H1 (cell line): ENCODE data around the gene SLC35E4. TPM values are rescaled to one million over a fixed set of nuclear protein-coding genes. Genes with fewer than 3 reads are reported as not detected.

Source experiments
- BACH1 ChIP-seq: IDR thresholded peaks from 2 replicates; pipeline ENCODE4 v1.6.1; 2012; ENCODE audit warnings: low read length, improper control_type of control experiment
- FOSL1 ChIP-seq: IDR thresholded peaks from 2 replicates; pipeline ENCODE4 v1.6.1; 2011; ENCODE audit warnings: mild to moderate bottlenecking, low read depth, low read length, moderate library complexity; ENCODE audit not compliant: insufficient read depth
- HDAC6 ChIP-seq: IDR thresholded peaks from one replicate; pipeline ENCODE4 v1.7.1; 2012; ENCODE audit warnings: low read depth, mild to moderate bottlenecking, inconsistent platforms, low read length, moderate library complexity
- NANOG ChIP-seq: IDR thresholded peaks from 2 replicates; pipeline ENCODE4 v1.6.1; 2011; ENCODE audit warnings: low read length, low read depth, mild to moderate bottlenecking, inconsistent platforms; ENCODE audit not compliant: insufficient read depth, poor library complexity, severe bottlenecking
- NRF1 ChIP-seq: IDR thresholded peaks from 2 replicates; pipeline ENCODE4 v1.6.1; 2011; ENCODE audit warnings: mild to moderate bottlenecking, low read depth, low read length, improper control_type of control experiment
- SUZ12 ChIP-seq: fragments of 200-600 bp; sonication (generic); IDR thresholded peaks from 2 replicates; pipeline ENCODE4 v1.6.1; 2012; ENCODE audit warnings: mild to moderate bottlenecking, inconsistent platforms, low read length, moderate library complexity, mixed read lengths
- polyA plus RNA-seq, 7 experiments: library from polyadenylated mRNA; depleted of rRNA in 3 of 7; stranded (reverse) in 5 of 7; unstranded in 2 of 7; fragments of >200 nt in 5 of 7; fragments of 200-250 nt in 2 of 7; gene quantifications; 1 replicate in 5 of 7; 2 replicates in 1 of 7; 4 replicates in 1 of 7; pipeline versions ENCODE4 v1.2.1 to v1.2.3, GENCODE V29; 2011 to 2013; ENCODE audit warnings: missing spikeins in 2 of 7, mixed read lengths in 2 of 7
- total RNA-seq: library from RNA; stranded (reverse); fragmentation: NEBNext Ultra II Directional; extraction: Animal tissue kit (Norgen Biotek cat#: 25700); gene quantifications from 2 replicates; pipeline ENCODE4 v1.2.1, GENCODE V29; 2021
- TF ChIP-seq, protein P1 (sequence below): IDR thresholded peaks from 2 replicates; pipeline ENCODE4 v1.6.1; 2012; ENCODE audit warnings: inconsistent platforms

The SLC35E4 gene
- total and polyA plus RNA-seq, 2 of the 8 experiments (the other 6 are each of a cell fraction or from before 2014, with no cell fraction given), result 5.1 to 5.6 TPM

DNA sequence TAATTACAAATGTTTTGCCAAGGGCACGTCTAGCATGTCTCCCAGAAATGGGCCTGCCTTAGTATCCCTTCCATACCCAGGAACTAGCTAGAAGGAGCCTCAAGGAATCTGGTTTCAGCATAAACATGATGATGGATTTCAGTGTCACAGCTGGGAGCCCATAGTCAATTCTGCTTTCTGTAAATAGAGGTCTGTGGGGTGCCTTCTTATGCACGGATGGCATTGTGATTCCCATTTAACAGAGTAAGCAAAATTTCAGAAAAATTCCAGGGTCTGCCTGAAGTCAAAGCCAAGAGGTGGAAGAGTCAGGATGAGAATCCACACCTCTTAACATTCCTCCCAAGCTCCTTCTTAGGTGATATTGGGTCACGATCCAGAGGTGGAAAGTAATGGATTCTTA, 20.0 kb downstream of the SLC35E4 start (continued):
- TF ChIP-seq NRF1 (no peak), FOSL1 (no peak), NANOG (peak; percentile 75), HDAC6 (no peak), BACH1 (no peak), SUZ12 (no peak)
- TF ChIP-seq, protein P1, sequence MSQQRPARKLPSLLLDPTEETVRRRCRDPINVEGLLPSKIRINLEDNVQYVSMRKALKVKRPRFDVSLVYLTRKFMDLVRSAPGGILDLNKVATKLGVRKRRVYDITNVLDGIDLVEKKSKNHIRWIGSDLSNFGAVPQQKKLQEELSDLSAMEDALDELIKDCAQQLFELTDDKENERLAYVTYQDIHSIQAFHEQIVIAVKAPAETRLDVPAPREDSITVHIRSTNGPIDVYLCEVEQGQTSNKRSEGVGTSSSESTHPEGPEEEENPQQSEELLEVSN, result no peak
